ENCODE measurements around the gene ANKRD52. TPM values are rescaled to one million over a fixed set of nuclear protein-coding genes. Genes with fewer than 3 reads are reported as not detected.

The ANKRD52 gene
- total and polyA plus RNA-seq, 9 of the 15 experiments (the other 6 are each of a cell fraction or from before 2014, with no cell fraction given): 0.52 to 46.8 (median 7.9) TPM

DNA sequence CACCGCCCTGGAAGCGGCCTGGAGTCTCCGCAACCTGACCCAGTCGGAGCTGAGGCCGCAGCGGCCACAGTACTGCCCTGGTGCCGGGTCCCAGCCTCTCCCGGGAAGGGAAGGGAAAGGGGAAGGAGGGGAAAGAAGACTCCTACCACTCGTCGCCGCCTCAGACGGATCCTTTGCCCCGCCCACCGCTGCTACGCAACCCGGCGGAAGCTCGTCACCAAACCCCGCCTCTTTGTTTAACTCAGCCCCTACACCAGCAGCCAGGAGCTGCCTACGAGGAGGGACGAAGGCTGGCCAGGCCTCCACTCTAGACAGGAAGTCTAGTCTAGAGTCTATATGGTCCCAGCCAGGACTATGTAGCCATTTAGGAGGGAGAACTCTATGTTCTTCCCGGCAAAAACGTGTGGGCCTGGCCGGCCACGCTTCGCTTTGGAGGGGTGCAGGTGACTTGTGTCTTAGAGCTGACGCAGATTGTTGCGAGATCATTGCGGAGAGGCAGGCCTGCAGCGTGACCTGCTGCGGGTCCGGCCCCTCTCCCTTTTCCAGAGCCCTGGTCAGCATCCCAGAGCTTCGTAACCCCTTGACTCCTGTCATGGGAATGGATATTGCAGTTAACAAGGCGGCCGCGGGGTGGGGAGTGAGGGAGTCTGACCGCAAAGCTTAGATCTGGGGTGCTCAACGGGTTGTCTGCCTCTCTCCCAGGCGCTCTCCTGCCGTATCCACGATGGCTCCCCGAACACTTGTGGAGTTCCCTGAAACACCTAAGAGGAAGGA, 36.2 kb downstream of the ANKRD52 start, which contains the start of gene RNF41 (continued):
- TF ChIP-seq MAZ (CRISPR knock-in tag; conservative IDR thresholded peaks at IDR 0.05 in 1 of 2, IDR thresholded peaks at IDR 0.05 in 1 of 2) (peak in 1 of 2 experiments; percentile 55; a peak in 1 of 4 replicates), CC2D1A (IDR thresholded peaks at IDR 0.05) (0 out of 2 replicates have a peak, but pooled peaks have one; percentile 23), PCBP2 (IDR thresholded peaks at IDR 0.05; ENCODE audit: low read depth, low read length, poor library complexity, severe bottlenecking) (no peak), PML (IDR thresholded peaks at IDR 0.05; ENCODE audit: low read length) (peak; percentile 76; the same call in 1 of the 2 replicates), HSF4 (CRISPR knock-in tag; IDR thresholded peaks at IDR 0.05; ENCODE audit: borderline replicate concordance) (no peak), ELF1 (tag; IDR thresholded peaks at IDR 0.05) (peak; percentile 54), ESRRB (CRISPR knock-in tag; IDR thresholded peaks at IDR 0.05; ENCODE audit: borderline replicate concordance) (no peak), HLTF (IDR thresholded peaks at IDR 0.05) (no peak), KAT7 (CRISPR knock-in tag; IDR thresholded peaks at IDR 0.05; ENCODE audit: borderline replicate concordance) (0 out of 2 replicates have a peak, but pooled peaks have one; percentile 7), MED1 (CRISPR knock-in tag; IDR thresholded peaks at IDR 0.05; ENCODE audit: borderline replicate concordance) (no peak), CBX3 (IDR thresholded peaks at IDR 0.05; ENCODE audit: borderline replicate concordance in 1 of 2, low read length in 2 of 2) (no peak), SRSF3 (IDR thresholded peaks at IDR 0.05; ENCODE audit: insufficient read depth, low read length) (no peak), ZNF766 (CRISPR knock-in tag; conservative IDR thresholded peaks at IDR 0.05) (peak; percentile 67; the same call in 1 of the 2 replicates)
- TF ChIP-seq, protein P1, sequence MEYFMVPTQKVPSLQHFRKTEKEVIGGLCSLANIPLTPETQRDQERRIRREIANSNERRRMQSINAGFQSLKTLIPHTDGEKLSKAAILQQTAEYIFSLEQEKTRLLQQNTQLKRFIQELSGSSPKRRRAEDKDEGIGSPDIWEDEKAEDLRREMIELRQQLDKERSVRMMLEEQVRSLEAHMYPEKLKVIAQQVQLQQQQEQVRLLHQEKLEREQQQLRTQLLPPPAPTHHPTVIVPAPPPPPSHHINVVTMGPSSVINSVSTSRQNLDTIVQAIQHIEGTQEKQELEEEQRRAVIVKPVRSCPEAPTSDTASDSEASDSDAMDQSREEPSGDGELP (CRISPR knock-in tag; IDR thresholded peaks at IDR 0.05; ENCODE audit: borderline replicate concordance): peak; percentile 70
- TF ChIP-seq, protein P2, sequence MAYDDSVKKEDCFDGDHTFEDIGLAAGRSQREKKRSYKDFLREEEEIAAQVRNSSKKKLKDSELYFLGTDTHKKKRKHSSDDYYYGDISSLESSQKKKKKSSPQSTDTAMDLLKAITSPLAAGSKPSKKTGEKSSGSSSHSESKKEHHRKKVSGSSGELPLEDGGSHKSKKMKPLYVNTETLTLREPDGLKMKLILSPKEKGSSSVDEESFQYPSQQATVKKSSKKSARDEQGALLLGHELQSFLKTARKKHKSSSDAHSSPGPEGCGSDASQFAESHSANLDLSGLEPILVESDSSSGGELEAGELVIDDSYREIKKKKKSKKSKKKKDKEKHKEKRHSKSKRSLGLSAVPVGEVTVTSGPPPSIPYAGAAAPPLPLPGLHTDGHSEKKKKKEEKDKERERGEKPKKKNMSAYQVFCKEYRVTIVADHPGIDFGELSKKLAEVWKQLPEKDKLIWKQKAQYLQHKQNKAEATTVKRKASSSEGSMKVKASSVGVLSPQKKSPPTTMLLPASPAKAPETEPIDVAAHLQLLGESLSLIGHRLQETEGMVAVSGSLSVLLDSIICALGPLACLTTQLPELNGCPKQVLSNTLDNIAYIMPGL (CRISPR knock-in tag; IDR thresholded peaks at IDR 0.05): no peak
- TF ChIP-seq, protein P3, sequence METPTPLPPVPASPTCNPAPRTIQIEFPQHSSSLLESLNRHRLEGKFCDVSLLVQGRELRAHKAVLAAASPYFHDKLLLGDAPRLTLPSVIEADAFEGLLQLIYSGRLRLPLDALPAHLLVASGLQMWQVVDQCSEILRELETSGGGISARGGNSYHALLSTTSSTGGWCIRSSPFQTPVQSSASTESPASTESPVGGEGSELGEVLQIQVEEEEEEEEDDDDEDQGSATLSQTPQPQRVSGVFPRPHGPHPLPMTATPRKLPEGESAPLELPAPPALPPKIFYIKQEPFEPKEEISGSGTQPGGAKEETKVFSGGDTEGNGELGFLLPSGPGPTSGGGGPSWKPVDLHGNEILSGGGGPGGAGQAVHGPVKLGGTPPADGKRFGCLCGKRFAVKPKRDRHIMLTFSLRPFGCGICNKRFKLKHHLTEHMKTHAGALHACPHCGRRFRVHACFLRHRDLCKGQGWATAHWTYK (CRISPR knock-in tag; IDR thresholded peaks at IDR 0.05): no peak
- TF ChIP-seq, protein P4, sequence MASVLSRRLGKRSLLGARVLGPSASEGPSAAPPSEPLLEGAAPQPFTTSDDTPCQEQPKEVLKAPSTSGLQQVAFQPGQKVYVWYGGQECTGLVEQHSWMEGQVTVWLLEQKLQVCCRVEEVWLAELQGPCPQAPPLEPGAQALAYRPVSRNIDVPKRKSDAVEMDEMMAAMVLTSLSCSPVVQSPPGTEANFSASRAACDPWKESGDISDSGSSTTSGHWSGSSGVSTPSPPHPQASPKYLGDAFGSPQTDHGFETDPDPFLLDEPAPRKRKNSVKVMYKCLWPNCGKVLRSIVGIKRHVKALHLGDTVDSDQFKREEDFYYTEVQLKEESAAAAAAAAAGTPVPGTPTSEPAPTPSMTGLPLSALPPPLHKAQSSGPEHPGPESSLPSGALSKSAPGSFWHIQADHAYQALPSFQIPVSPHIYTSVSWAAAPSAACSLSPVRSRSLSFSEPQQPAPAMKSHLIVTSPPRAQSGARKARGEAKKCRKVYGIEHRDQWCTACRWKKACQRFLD (CRISPR knock-in tag; IDR thresholded peaks at IDR 0.05): no peak; the same call in 1 of the 2 replicates
- TF ChIP-seq, protein P5, sequence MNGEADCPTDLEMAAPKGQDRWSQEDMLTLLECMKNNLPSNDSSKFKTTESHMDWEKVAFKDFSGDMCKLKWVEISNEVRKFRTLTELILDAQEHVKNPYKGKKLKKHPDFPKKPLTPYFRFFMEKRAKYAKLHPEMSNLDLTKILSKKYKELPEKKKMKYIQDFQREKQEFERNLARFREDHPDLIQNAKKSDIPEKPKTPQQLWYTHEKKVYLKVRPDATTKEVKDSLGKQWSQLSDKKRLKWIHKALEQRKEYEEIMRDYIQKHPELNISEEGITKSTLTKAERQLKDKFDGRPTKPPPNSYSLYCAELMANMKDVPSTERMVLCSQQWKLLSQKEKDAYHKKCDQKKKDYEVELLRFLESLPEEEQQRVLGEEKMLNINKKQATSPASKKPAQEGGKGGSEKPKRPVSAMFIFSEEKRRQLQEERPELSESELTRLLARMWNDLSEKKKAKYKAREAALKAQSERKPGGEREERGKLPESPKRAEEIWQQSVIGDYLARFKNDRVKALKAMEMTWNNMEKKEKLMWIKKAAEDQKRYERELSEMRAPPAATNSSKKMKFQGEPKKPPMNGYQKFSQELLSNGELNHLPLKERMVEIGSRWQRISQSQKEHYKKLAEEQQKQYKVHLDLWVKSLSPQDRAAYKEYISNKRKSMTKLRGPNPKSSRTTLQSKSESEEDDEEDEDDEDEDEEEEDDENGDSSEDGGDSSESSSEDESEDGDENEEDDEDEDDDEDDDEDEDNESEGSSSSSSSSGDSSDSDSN (IDR thresholded peaks at IDR 0.05; ENCODE audit: borderline replicate concordance in 1 of 2, low read depth in 2 of 2, low read length in 2 of 2): peak in 1 of 2 experiments; percentile 77; a peak in 1 of 4 replicates

Data from K562 (cell line).